CD14-positive monocyte (primary cell): ENCODE data around the gene NUP153. TPM values are rescaled to one million over a fixed set of nuclear protein-coding genes. Genes with fewer than 3 reads are reported as not detected.

ENCODE experiments used
- DNase-seq, 3 donors: peaks; one replicate each; pipeline ENCODE4 v3.0.0-alpha.2; 2011 to 2022
- H2AFZ ChIP-seq: 2 replicates; pipeline ENCODE4 v1.6.0; 2012; ENCODE audit warnings: mild to moderate bottlenecking, low read depth, low read length, inconsistent platforms; ENCODE audit not compliant: insufficient read depth, poor library complexity, severe bottlenecking
- H3K27ac ChIP-seq, 2 donors: 1 replicate in 1 of 2; 2 replicates in 1 of 2; pipeline ENCODE4 v1.5.1; 2012 to 2013; ENCODE audit warnings: low read length in 2 of 2, control low read depth in 1 of 2, inconsistent platforms in 1 of 2, low read depth in 1 of 2, mild to moderate bottlenecking in 1 of 2
- H3K27me3 ChIP-seq, 2 donors: one replicate each; pipeline versions ENCODE4 v1.6.0 to v1.6.1; 2011 to 2013; ENCODE audit warnings: low read length in 2 of 2; ENCODE audit not compliant: control insufficient read depth in 2 of 2, insufficient read depth in 2 of 2
- H3K36me3 ChIP-seq, 2 donors: replicated peaks in 1 of 2; 1 replicate in 1 of 2; 2 replicates in 1 of 2; pipeline versions ENCODE4 v1.5.1 to v1.6.1; 2012 to 2013; ENCODE audit warnings: low read length in 2 of 2, control low read depth in 1 of 2, inconsistent platforms in 1 of 2, mild to moderate bottlenecking in 1 of 2; ENCODE audit not compliant: insufficient read depth in 2 of 2, control insufficient read depth in 1 of 2
- H3K4me1 ChIP-seq, 2 donors: 1 replicate in 1 of 2; 2 replicates in 1 of 2; pipeline versions ENCODE4 v1.5.1 to v1.6.1; 2012 to 2013; ENCODE audit warnings: low read length in 2 of 2, control low read depth in 1 of 2, inconsistent platforms in 1 of 2, mild to moderate bottlenecking in 1 of 2, moderate library complexity in 1 of 2; ENCODE audit not compliant: insufficient read depth in 2 of 2, control insufficient read depth in 1 of 2
- H3K4me2 ChIP-seq: replicated peaks from 2 replicates; pipeline ENCODE3; 2012; ENCODE audit warnings: low read length, moderate library complexity, mild to moderate bottlenecking; ENCODE audit not compliant: poor library complexity, severe bottlenecking; ENCODE audit errors: extremely low read depth
- H3K4me3 ChIP-seq, 3 experiments: fragments of 200-600 bp in 1 of 3; sonication (generic) in 1 of 3; replicated peaks in 1 of 3; 1 replicate in 2 of 3; 2 replicates in 1 of 3; pipeline ENCODE4 v1.5.1; 2011 to 2013; ENCODE audit warnings: low read length in 3 of 3, mild to moderate bottlenecking in 3 of 3, control low read depth in 2 of 3, low read depth in 2 of 3, inconsistent platforms in 1 of 3, moderate library complexity in 1 of 3
- H3K79me2 ChIP-seq: 2 replicates; pipeline ENCODE4 v1.6.0; 2012; ENCODE audit warnings: mild to moderate bottlenecking, control low read depth, inconsistent platforms, low read length, moderate library complexity; ENCODE audit not compliant: insufficient read depth
- H3K9ac ChIP-seq: 2 replicates; pipeline ENCODE4 v1.6.0; 2017; ENCODE audit warnings: low read length, mild to moderate bottlenecking; ENCODE audit not compliant: insufficient read depth, poor library complexity, severe bottlenecking
- H3K9me3 ChIP-seq, 2 donors: replicated peaks in 1 of 2; 1 replicate in 1 of 2; 2 replicates in 1 of 2; pipeline versions ENCODE4 v1.5.1 to v1.6.1; 2012 to 2013; ENCODE audit warnings: low read length in 2 of 2, control low read depth in 1 of 2; ENCODE audit not compliant: control insufficient read depth in 1 of 2, insufficient read depth in 1 of 2
- H4K20me1 ChIP-seq: 2 replicates; pipeline ENCODE4 v1.6.0; 2012; ENCODE audit warnings: mild to moderate bottlenecking, low read length, control low read depth, moderate library complexity; ENCODE audit not compliant: insufficient read depth
- H3K27ac Mint-ChIP-seq, 7 donors: one replicate each; pipeline ENCODE4 v1.8.0; 2020; ENCODE audit warnings: mild to moderate bottlenecking in 7 of 7, mixed read lengths in 7 of 7, moderate library complexity in 6 of 7, inconsistent platforms in 2 of 7
- H3K27me3 Mint-ChIP-seq, 3 donors: one replicate each; pipeline ENCODE4 v1.8.0; 2021 to 2022; ENCODE audit warnings: low read depth in 3 of 3, mild to moderate bottlenecking in 3 of 3, mixed read lengths in 3 of 3, moderate library complexity in 3 of 3, inconsistent platforms in 1 of 3
- H3K36me3 Mint-ChIP-seq, 2 donors: one replicate each; pipeline ENCODE4 v1.8.0; 2020; ENCODE audit warnings: mixed read lengths in 2 of 2, inconsistent platforms in 1 of 2, mild to moderate bottlenecking in 1 of 2
- H3K4me1 Mint-ChIP-seq: one replicate; pipeline ENCODE4 v1.8.0; 2020; ENCODE audit warnings: mild to moderate bottlenecking, mixed read lengths
- H3K4me3 Mint-ChIP-seq, 2 donors: one replicate each; pipeline ENCODE4 v1.8.0; 2020; ENCODE audit warnings: mild to moderate bottlenecking in 2 of 2, mixed read lengths in 2 of 2, moderate library complexity in 1 of 2
- H3K9me3 Mint-ChIP-seq, 7 donors: one replicate each; pipeline ENCODE4 v1.8.0; 2020 to 2022; ENCODE audit warnings: mixed read lengths in 7 of 7, mild to moderate bottlenecking in 6 of 7, moderate library complexity in 6 of 7, inconsistent platforms in 2 of 7
- CTCF ChIP-seq: fragments of 200-600 bp; IDR thresholded peaks from one replicate; pipeline ENCODE4 v1.8.0; 2022; ENCODE audit warnings: antibody characterized with exemption, mild to moderate bottlenecking
- WGBS: methylation state at CpG from one replicate; pipeline ENCODE4 v1.1.5; 2013; ENCODE audit warnings: missing lambda C conversion rate; ENCODE audit not compliant: insufficient coverage; 5-methylcytosine and 5-hydroxymethylcytosine counted together
- intact Hi-C, 2 donors: fragments of 100-400 bp; cut with micrococcal nuclease; formaldehyde crosslinking; loops; one replicate each; pipeline versions ENCODE4 v1.15.0 to v1.15.1; 2023
- polyA plus RNA-seq, 3 donors: library from polyadenylated mRNA; depleted of rRNA in 1 of 3; unstranded in 2 of 3; stranded (reverse) in 1 of 3; fragments of 300-500 nt in 2 of 3; fragments of >200 nt in 1 of 3; fragmentation: Illumina TruSeq in 2 of 3; gene quantifications; 1 replicate in 2 of 3; 2 replicates in 1 of 3; pipeline ENCODE4 v1.2.3, GENCODE V29; 2012 to 2021

NUP153 gene
- polyA plus RNA-seq, 3 donors: 0.99 to 13.8 (median 2.3) TPM

GRCh38 chr6:17679726-17680125 is 27.0 kb downstream of the NUP153 start:
- Mint-ChIP-seq H3K27ac (peak overlapping the region in 1 of 7 donors; percentile 23), H3K4me3 (no peak overlapping the region), H3K36me3 (peaks cover 34 to 46% of the 10 kb centered on the region in 2 donors), H3K9me3 (no peaks in the 10 kb centered on the region), H3K4me1 (peaks cover 6% of the 10 kb centered on the region), H3K27me3 (no peaks in the 10 kb centered on the region)
- H3K27me3 ChIP-seq: no peaks in the 10 kb centered on the region
- intact Hi-C loops: no loop called here
- H3K4me1 ChIP-seq: no peaks in the 10 kb centered on the region
- no peak overlapping the region for H3K4me3 ChIP-seq
- H3K79me2 ChIP-seq: peaks cover 88% of the 10 kb centered on the region
- no peak overlapping the region for H3K4me2 ChIP-seq
- peaks cover 18 to 66% of the 10 kb centered on the region in 2 donors for H3K36me3 ChIP-seq
- H3K9ac ChIP-seq: no peak overlapping the region
- no peaks in the 10 kb centered on the region for H3K9me3 ChIP-seq
- no peak overlapping the region for H2AFZ ChIP-seq
- WGBS: 91% methylated on average over 6 of the region's 8 CpGs
- DNase-seq: no peak
- H3K27ac ChIP-seq: peak overlapping the region in 1 of 2 donors; percentile 6
- no peak for TF ChIP-seq CTCF
- peaks cover 93% of the 10 kb centered on the region for H4K20me1 ChIP-seq

GRCh38 chr6:17677602-17678001 is 29.1 kb downstream of the NUP153 start:
- Mint-ChIP-seq H3K4me1 (peaks cover 6% of the 10 kb centered on the region), H3K4me3 (no peak overlapping the region), H3K27me3 (no peaks in the 10 kb centered on the region), H3K36me3 (peaks cover 36 to 49% of the 10 kb centered on the region in 2 donors), H3K9me3 (no peaks in the 10 kb centered on the region), H3K27ac (peak overlapping the region in 1 of 7 donors; percentile 54)
- H4K20me1 ChIP-seq: peaks cover 71% of the 10 kb centered on the region
- no peak for DNase-seq
- no peak overlapping the region for H3K27ac ChIP-seq
- WGBS: no CpG with 5 or more reads among the region's 5 CpGs
- H3K4me2 ChIP-seq: no peak overlapping the region
- TF ChIP-seq CTCF: no peak
- H3K79me2 ChIP-seq: peaks cover 71% of the 10 kb centered on the region
- no peaks in the 10 kb centered on the region for H3K9me3 ChIP-seq
- no peak overlapping the region for H3K4me3 ChIP-seq
- no peaks in the 10 kb centered on the region for H3K4me1 ChIP-seq
- intact Hi-C loops: no loop called here
- H2AFZ ChIP-seq: no peak overlapping the region
- H3K27me3 ChIP-seq: no peaks in the 10 kb centered on the region
- peaks cover 26 to 66% of the 10 kb centered on the region in 2 donors for H3K36me3 ChIP-seq
- H3K9ac ChIP-seq: no peak overlapping the region
